CD14-positive monocyte (primary cell): Measurements from ENCODE around the gene NCOA5. TPM values are rescaled to one million over a fixed set of nuclear protein-coding genes. Genes with fewer than 3 reads are reported as not detected.
A peak's percentile ranks its signal among the peaks of the same experiment; 100 is the strongest.
"Not testable (repeated sequence)": the region's sequence is repeated elsewhere in the genome, so short reads cannot be mapped to it uniquely, and the experiment has no call there.

Experiments used
- DNase-seq, 3 donors: peaks; one replicate each; pipeline ENCODE4 v3.0.0-alpha.2; 2011 to 2022
- H2AFZ ChIP-seq: 2 replicates; pipeline ENCODE4 v1.6.0; 2012; ENCODE audit warnings: mild to moderate bottlenecking, low read depth, low read length, inconsistent platforms; ENCODE audit not compliant: insufficient read depth, poor library complexity, severe bottlenecking
- H3K27ac ChIP-seq, 2 donors: 1 replicate in 1 of 2; 2 replicates in 1 of 2; pipeline ENCODE4 v1.5.1; 2012 to 2013; ENCODE audit warnings: low read length in 2 of 2, control low read depth in 1 of 2, inconsistent platforms in 1 of 2, low read depth in 1 of 2, mild to moderate bottlenecking in 1 of 2
- H3K27me3 ChIP-seq, 2 donors: one replicate each; pipeline versions ENCODE4 v1.6.0 to v1.6.1; 2011 to 2013; ENCODE audit warnings: low read length in 2 of 2; ENCODE audit not compliant: control insufficient read depth in 2 of 2, insufficient read depth in 2 of 2
- H3K36me3 ChIP-seq, 2 donors: replicated peaks in 1 of 2; 1 replicate in 1 of 2; 2 replicates in 1 of 2; pipeline versions ENCODE4 v1.5.1 to v1.6.1; 2012 to 2013; ENCODE audit warnings: low read length in 2 of 2, control low read depth in 1 of 2, inconsistent platforms in 1 of 2, mild to moderate bottlenecking in 1 of 2; ENCODE audit not compliant: insufficient read depth in 2 of 2, control insufficient read depth in 1 of 2
- H3K4me1 ChIP-seq, 2 donors: 1 replicate in 1 of 2; 2 replicates in 1 of 2; pipeline versions ENCODE4 v1.5.1 to v1.6.1; 2012 to 2013; ENCODE audit warnings: low read length in 2 of 2, control low read depth in 1 of 2, inconsistent platforms in 1 of 2, mild to moderate bottlenecking in 1 of 2, moderate library complexity in 1 of 2; ENCODE audit not compliant: insufficient read depth in 2 of 2, control insufficient read depth in 1 of 2
- H3K4me2 ChIP-seq: replicated peaks from 2 replicates; pipeline ENCODE3; 2012; ENCODE audit warnings: low read length, moderate library complexity, mild to moderate bottlenecking; ENCODE audit not compliant: poor library complexity, severe bottlenecking; ENCODE audit errors: extremely low read depth
- H3K4me3 ChIP-seq, 3 experiments: fragments of 200-600 bp in 1 of 3; sonication (generic) in 1 of 3; replicated peaks in 1 of 3; 1 replicate in 2 of 3; 2 replicates in 1 of 3; pipeline ENCODE4 v1.5.1; 2011 to 2013; ENCODE audit warnings: low read length in 3 of 3, mild to moderate bottlenecking in 3 of 3, control low read depth in 2 of 3, low read depth in 2 of 3, inconsistent platforms in 1 of 3, moderate library complexity in 1 of 3
- H3K79me2 ChIP-seq: 2 replicates; pipeline ENCODE4 v1.6.0; 2012; ENCODE audit warnings: mild to moderate bottlenecking, control low read depth, inconsistent platforms, low read length, moderate library complexity; ENCODE audit not compliant: insufficient read depth
- H3K9ac ChIP-seq: 2 replicates; pipeline ENCODE4 v1.6.0; 2017; ENCODE audit warnings: low read length, mild to moderate bottlenecking; ENCODE audit not compliant: insufficient read depth, poor library complexity, severe bottlenecking
- H3K9me3 ChIP-seq, 2 donors: replicated peaks in 1 of 2; 1 replicate in 1 of 2; 2 replicates in 1 of 2; pipeline versions ENCODE4 v1.5.1 to v1.6.1; 2012 to 2013; ENCODE audit warnings: low read length in 2 of 2, control low read depth in 1 of 2; ENCODE audit not compliant: control insufficient read depth in 1 of 2, insufficient read depth in 1 of 2
- H4K20me1 ChIP-seq: 2 replicates; pipeline ENCODE4 v1.6.0; 2012; ENCODE audit warnings: mild to moderate bottlenecking, low read length, control low read depth, moderate library complexity; ENCODE audit not compliant: insufficient read depth
- H3K27ac Mint-ChIP-seq, 7 donors: one replicate each; pipeline ENCODE4 v1.8.0; 2020; ENCODE audit warnings: mild to moderate bottlenecking in 7 of 7, mixed read lengths in 7 of 7, moderate library complexity in 6 of 7, inconsistent platforms in 2 of 7
- H3K27me3 Mint-ChIP-seq, 3 donors: one replicate each; pipeline ENCODE4 v1.8.0; 2021 to 2022; ENCODE audit warnings: low read depth in 3 of 3, mild to moderate bottlenecking in 3 of 3, mixed read lengths in 3 of 3, moderate library complexity in 3 of 3, inconsistent platforms in 1 of 3
- H3K36me3 Mint-ChIP-seq, 2 donors: one replicate each; pipeline ENCODE4 v1.8.0; 2020; ENCODE audit warnings: mixed read lengths in 2 of 2, inconsistent platforms in 1 of 2, mild to moderate bottlenecking in 1 of 2
- H3K4me1 Mint-ChIP-seq: one replicate; pipeline ENCODE4 v1.8.0; 2020; ENCODE audit warnings: mild to moderate bottlenecking, mixed read lengths
- H3K4me3 Mint-ChIP-seq, 2 donors: one replicate each; pipeline ENCODE4 v1.8.0; 2020; ENCODE audit warnings: mild to moderate bottlenecking in 2 of 2, mixed read lengths in 2 of 2, moderate library complexity in 1 of 2
- H3K9me3 Mint-ChIP-seq, 7 donors: one replicate each; pipeline ENCODE4 v1.8.0; 2020 to 2022; ENCODE audit warnings: mixed read lengths in 7 of 7, mild to moderate bottlenecking in 6 of 7, moderate library complexity in 6 of 7, inconsistent platforms in 2 of 7
- CTCF ChIP-seq: fragments of 200-600 bp; IDR thresholded peaks from one replicate; pipeline ENCODE4 v1.8.0; 2022; ENCODE audit warnings: antibody characterized with exemption, mild to moderate bottlenecking
- WGBS: methylation state at CpG from one replicate; pipeline ENCODE4 v1.1.5; 2013; ENCODE audit warnings: missing lambda C conversion rate; ENCODE audit not compliant: insufficient coverage; 5-methylcytosine and 5-hydroxymethylcytosine counted together
- intact Hi-C, 2 donors: fragments of 100-400 bp; cut with micrococcal nuclease; formaldehyde crosslinking; loops; one replicate each; pipeline versions ENCODE4 v1.15.0 to v1.15.1; 2023
- polyA plus RNA-seq, 3 donors: library from polyadenylated mRNA; depleted of rRNA in 1 of 3; unstranded in 2 of 3; stranded (reverse) in 1 of 3; fragments of 300-500 nt in 2 of 3; fragments of >200 nt in 1 of 3; fragmentation: Illumina TruSeq in 2 of 3; gene quantifications; 1 replicate in 2 of 3; 2 replicates in 1 of 3; pipeline ENCODE4 v1.2.3, GENCODE V29; 2012 to 2021

NCOA5 gene
- polyA plus RNA-seq, 3 donors: 4.5 to 10.2 (median 6.0) TPM

- intact Hi-C loops: no loop called here
- Histone ChIP-seq H3K9ac (no peak overlapping the region), H3K9me3 (peaks cover 3% of the 10 kb centered on the region in 2 donors), H3K27ac (no peak overlapping the region), H3K36me3 (no peaks in the 10 kb centered on the region), H3K79me2 (no peaks in the 10 kb centered on the region), H3K4me2 (no peak overlapping the region), H2AFZ (no peak overlapping the region), H3K4me1 (no peaks in the 10 kb centered on the region), H3K27me3 (peaks cover 48 to 71% of the 10 kb centered on the region in 2 donors), H3K4me3 (no peak overlapping the region), H4K20me1 (no peaks in the 10 kb centered on the region)
- WGBS: no CpG with 5 or more reads among the region's 3 CpGs
- Mint-ChIP-seq H3K27ac (no peak overlapping the region), H3K36me3 (no peaks in the 10 kb centered on the region), H3K4me3 (peak overlapping the region in 1 of 2 donors; percentile 58), H3K27me3 (peaks cover 51 to 74% (median 57%) of the 10 kb centered on the region in 3 donors), H3K4me1 (no peaks in the 10 kb centered on the region), H3K9me3 (peaks cover 0 to 16% (median 8%) of the 10 kb centered on the region in 7 donors)
- no peak for TF ChIP-seq CTCF
- no peak for DNase-seq
Measured at GRCh38 chr20:46101957-46102356, 12.2 kb upstream of the NCOA5 start.

GRCh38 chr20:46100988-46101387 is 11.2 kb upstream of the NCOA5 start:
- Histone ChIP-seq H3K4me2 (no peak overlapping the region), H3K9ac (no peak overlapping the region), H3K9me3 (peaks cover 3% of the 10 kb centered on the region in 2 donors), H3K4me3 (no peak overlapping the region), H3K27me3 (peaks cover 48 to 74% of the 10 kb centered on the region in 2 donors), H3K79me2 (no peaks in the 10 kb centered on the region), H2AFZ (no peak overlapping the region), H3K4me1 (no peaks in the 10 kb centered on the region), H4K20me1 (no peaks in the 10 kb centered on the region), H3K27ac (no peak overlapping the region), H3K36me3 (no peaks in the 10 kb centered on the region)
- Mint-ChIP-seq H3K27ac (no peak overlapping the region), H3K9me3 (peaks cover 0 to 16% (median 8%) of the 10 kb centered on the region in 7 donors), H3K36me3 (no peaks in the 10 kb centered on the region), H3K4me1 (no peaks in the 10 kb centered on the region), H3K27me3 (peaks cover 50 to 78% (median 58%) of the 10 kb centered on the region in 3 donors), H3K4me3 (peak overlapping the region in 1 of 2 donors; percentile 32)
- 100% methylated on average over 1 of the region's 5 CpGs for WGBS
- no peak for TF ChIP-seq CTCF
- DNase-seq: no peak
- intact Hi-C loops: no loop called here

GRCh38 chr20:46100444-46100843 is 10.7 kb upstream of the NCOA5 start:
- H3K36me3 Mint-ChIP-seq, H3K4me1 ChIP-seq, H4K20me1 ChIP-seq, H3K4me1 Mint-ChIP-seq, H3K27ac Mint-ChIP-seq, H3K36me3 ChIP-seq, intact Hi-C loops, H3K4me2 ChIP-seq, H3K4me3 ChIP-seq, H3K9ac ChIP-seq, H3K79me2 ChIP-seq, DNase-seq, H3K27ac ChIP-seq, H3K9me3 ChIP-seq, H2AFZ ChIP-seq: not testable (repeated sequence)
- H3K27me3 Mint-ChIP-seq: peaks cover 49 to 79% (median 60%) of the 10 kb centered on the region in 3 donors
- 89% methylated on average over 3 of the region's 7 CpGs for WGBS
- H3K27me3 ChIP-seq: peaks cover 44 to 74% of the 10 kb centered on the region in 2 donors
- H3K4me3 Mint-ChIP-seq: peak overlapping the region in 1 of 2 donors; percentile 80
- peaks cover 0 to 16% (median 8%) of the 10 kb centered on the region in 7 donors for H3K9me3 Mint-ChIP-seq
